OCI-LY1 (cell line): ENCODE results near the gene TUBB8B.
"Not testable (repeated sequence)": the region's sequence is repeated elsewhere in the genome, so short reads cannot be mapped to it uniquely, and the experiment has no call there.

Experiments
- CTCF ChIP-seq: fragments of 200-600 bp; sonication (generic), shearing (Covaris generic); IDR thresholded peaks from 2 replicates; pipeline ENCODE4 v1.5.1; 2017; ENCODE audit warnings: mild to moderate bottlenecking, antibody characterized with exemption, low read length, moderate library complexity, mixed read lengths
- EZH2 ChIP-seq: fragments of 200-600 bp; sonication (generic), shearing (Covaris generic); IDR thresholded peaks from 2 replicates; pipeline ENCODE4 v1.8.0; 2017; ENCODE audit warnings: borderline replicate concordance, mixed run types, mild to moderate bottlenecking, antibody characterized with exemption, low read length, moderate library complexity, mixed read lengths

GRCh38 chr18:63656-64055, 14.2 kb upstream of the TUBB8B start:
- not testable (repeated sequence) for TF ChIP-seq CTCF, EZH2
